Measurements from ENCODE around the gene FMO1.

GRCh38 chr1:171251042-171251951 lies 3.0 kb downstream of the FMO1 start:
- peak; percentile 57 for TF ChIP-seq CTCF (IDR thresholded peaks at IDR 0.05)
- TF ChIP-seq EZH2 (IDR thresholded peaks at IDR 0.05; ENCODE audit: borderline replicate concordance, insufficient read depth, low read depth, low read length, poor library complexity, severe bottlenecking): no peak

Measured in B cell (primary cell).